ENCODE results near the gene ERCC5. TPM values are rescaled to one million over a fixed set of nuclear protein-coding genes. Genes with fewer than 3 reads are reported as not detected.

The ERCC5 gene
- total and polyA plus RNA-seq, 2 donors (not counting 3 experiments of a cell fraction or from before 2014, with no cell fraction given): 12.5 to 40.1 TPM

GRCh38 chr13:102877303-102877702, 31.5 kb downstream of the ERCC5 start:
- H3K4me3 ChIP-seq (replicated peaks in 1 of 3; ENCODE audit: insufficient read depth in 1 of 3, low read depth in 1 of 3, low read length in 3 of 3): no peak overlapping the region
- CTCF ChIA-PET: no interaction called here
- H2AFZ ChIP-seq (ENCODE audit: low read depth, low read length): no peak overlapping the region
- H3K4me1 ChIP-seq (ENCODE audit: control insufficient read depth, extremely low read depth, insufficient read depth, low read length): peaks cover 7% of the 10 kb centered on the region
- FAIRE-seq (no peak), DNase-seq (ENCODE audit: low read depth, low spot score) (no peak)
- no peak overlapping the region for H3K4me2 ChIP-seq (ENCODE audit: insufficient read depth, low read length)
- no peak for TF ChIP-seq POLR2AphosphoS5 (IDR thresholded peaks at IDR 0.05; ENCODE audit: insufficient read depth, low read depth, low read length)
- no peak for TF ChIP-seq EZH2 (IDR thresholded peaks at IDR 0.05; ENCODE audit: borderline replicate concordance, low read depth, low read length, severe bottlenecking)
- no peak for TF ChIP-seq MAX (IDR thresholded peaks at IDR 0.05; ENCODE audit: insufficient read depth, insufficient read length)
- TF ChIP-seq MYC (IDR thresholded peaks at IDR 0.05; ENCODE audit: low read depth, low read length): no peak
- TF ChIP-seq CTCF (IDR thresholded peaks at IDR 0.05; ENCODE audit: extremely low read depth in 1 of 2, insufficient read depth in 1 of 2, low read depth in 1 of 2, low read length in 2 of 2): no peak
- no peak for TF ChIP-seq FOS (IDR thresholded peaks at IDR 0.05; ENCODE audit: borderline replicate concordance, insufficient read depth, low read length)
- no peak for TF ChIP-seq GATA2 (IDR thresholded peaks at IDR 0.05; ENCODE audit: insufficient read depth, insufficient read length, low read depth, low read length)
- no peak for TF ChIP-seq POLR2A (IDR thresholded peaks at IDR 0.05; ENCODE audit: low read depth, low read length)
- no peak for TF ChIP-seq JUN (IDR thresholded peaks at IDR 0.05; ENCODE audit: borderline replicate concordance, insufficient read depth, insufficient read length, low read depth)
- intact Hi-C loops (cut with micrococcal nuclease): no loop called here
- H3K36me3 ChIP-seq (ENCODE audit: control insufficient read depth in 2 of 2, extremely low read depth in 1 of 2, insufficient read depth in 2 of 2, low read length in 2 of 2): peaks cover 7 to 8% of the 10 kb centered on the region in 2 experiments
- H3K9ac ChIP-seq (replicated peaks; ENCODE audit: extremely low read depth, insufficient read depth, low read length): no peak overlapping the region
- no peaks in the 10 kb centered on the region for H4K20me1 ChIP-seq (replicated peaks; ENCODE audit: control insufficient read depth, extremely low read depth, insufficient read depth, low read length)
- no TSS peak for BruUV-seq (replicated peaks)
- no peaks in the 10 kb centered on the region for H3K27me3 ChIP-seq (ENCODE audit: control insufficient read depth in 2 of 2, insufficient read depth in 2 of 2, low read length in 2 of 2)
- H3K27ac ChIP-seq (ENCODE audit: insufficient read depth, low read depth, low read length): no peak overlapping the region
- H3K9me1 ChIP-seq (replicated peaks; ENCODE audit: control insufficient read depth, extremely low read depth, insufficient read depth, low read length): no peaks in the 10 kb centered on the region
- dilution Hi-C loops (cut with MboI; ENCODE audit: extremely low pct_ligation_motif_present, low sequenced_read_pairs): no loop called here
- H3K79me2 ChIP-seq (ENCODE audit: control insufficient read depth, insufficient read depth, low read length): no peaks in the 10 kb centered on the region
- H3K9me3 ChIP-seq (replicated peaks; ENCODE audit: control insufficient read depth, insufficient read depth, low read length): no peaks in the 10 kb centered on the region
- POLR2A ChIA-PET: no interaction called here
